OCI-LY3 (cell line): ENCODE measurements around the gene OMP.

Source experiments
- H2AFZ ChIP-seq: fragments of 200-600, 300-600 bp; shearing (Covaris generic); 2 replicates; pipeline ENCODE4 v1.6.0; 2014; ENCODE audit warnings: antibody characterized with exemption, low read depth, low read length
- H3K27ac ChIP-seq: fragments of 200-600, 300-600 bp; sonication (generic); 2 replicates; pipeline ENCODE4 v1.5.1; 2014; ENCODE audit warnings: mild to moderate bottlenecking, low read length, moderate library complexity, mixed read lengths
- H3K27me3 ChIP-seq: fragments of 200-600, 300-600 bp; sonication (generic); 2 replicates; pipeline ENCODE4 v1.6.1; 2014; ENCODE audit warnings: low read depth, low read length, mixed read lengths
- H3K36me3 ChIP-seq: fragments of 200-600, 300-600 bp; sonication (generic); replicated peaks from 2 replicates; pipeline ENCODE3; 2014; ENCODE audit warnings: low read depth, low read length, mixed read lengths
- H3K4me1 ChIP-seq: fragments of 300-600, 200-600 bp; sonication (generic); 2 replicates; pipeline ENCODE4 v1.6.1; 2014; ENCODE audit warnings: low read length, mixed read lengths
- H3K4me2 ChIP-seq: fragments of 200-600, 300-600 bp; sonication (generic); 2 replicates; pipeline ENCODE4 v1.6.1; 2014; ENCODE audit warnings: low read length, mixed read lengths
- H3K4me3 ChIP-seq: fragments of 300-600, 200-600 bp; sonication (generic); 2 replicates; pipeline ENCODE4 v1.5.1; 2014; ENCODE audit warnings: antibody characterized with exemption, mild to moderate bottlenecking, low read length, moderate library complexity
- H3K79me2 ChIP-seq: fragments of 300-600, 200-600 bp; shearing (Covaris generic); 2 replicates; pipeline ENCODE4 v1.6.1; 2014; ENCODE audit warnings: mild to moderate bottlenecking, low read length, mixed read lengths
- H3K9ac ChIP-seq: fragments of 300-600, 200-600 bp; shearing (Covaris generic); 2 replicates; pipeline ENCODE4 v1.6.0; 2014; ENCODE audit warnings: mild to moderate bottlenecking, low read length, moderate library complexity
- H3K9me3 ChIP-seq: fragments of 200-600, 300-600 bp; shearing (Covaris generic); 2 replicates; pipeline ENCODE4 v1.6.1; 2014; ENCODE audit warnings: low read length, mixed read lengths; ENCODE audit not compliant: insufficient read depth
- H4K20me1 ChIP-seq: fragments of 200-600, 300-600 bp; sonication (generic); 2 replicates; pipeline ENCODE4 v1.6.1; 2016; ENCODE audit warnings: low read length, mixed read lengths; ENCODE audit not compliant: insufficient read depth
- CTCF ChIP-seq: fragments of 200-600, 300-600 bp; sonication (generic); IDR thresholded peaks from 2 replicates; pipeline ENCODE4 v1.5.1; 2014; ENCODE audit warnings: antibody characterized with exemption, low read length, low read depth
- EZH2phosphoT487 ChIP-seq: fragments of 200-600 bp; shearing (Covaris generic); IDR thresholded peaks from 2 replicates; pipeline ENCODE4 v1.6.1; 2018; ENCODE audit warnings: antibody characterized with exemption, mixed run types, low read depth

OMP gene

GRCh38 chr11:77102246-77103210, at the start of gene OMP:
Gene OMP (plus strand): TSS chr11:77102840. CDS start chr11:77102840, 0 bp downstream.
- Histone ChIP-seq H3K9ac (no peak within 1 kb of the TSS), H3K4me2 (no peak within 1 kb of the TSS), H3K79me2 (no peaks in the 10 kb centered on the region), H3K4me1 (no peaks in the 10 kb centered on the region), H3K36me3 (no peaks in the 10 kb centered on the region), H3K9me3 (no peaks in the 10 kb centered on the region), H3K27ac (no peak within 1 kb of the TSS), H2AFZ (no peak within 1 kb of the TSS), H4K20me1 (no peaks in the 10 kb centered on the region), H3K4me3 (no peak within 1 kb of the TSS), H3K27me3 (no peaks in the 10 kb centered on the region)
- TF ChIP-seq CTCF (no peak), EZH2phosphoT487 (no peak)

GRCh38 chr11:77053217-77054015, 49.2 kb upstream of the OMP start:
- Histone ChIP-seq H3K4me1 (no peaks in the 10 kb centered on the region), H3K4me2 (no peak overlapping the region), H2AFZ (no peak overlapping the region), H3K79me2 (no peaks in the 10 kb centered on the region), H3K27ac (no peak overlapping the region), H3K4me3 (no peak overlapping the region), H4K20me1 (no peaks in the 10 kb centered on the region), H3K9ac (no peak overlapping the region), H3K36me3 (no peaks in the 10 kb centered on the region), H3K9me3 (peaks cover 25% of the 10 kb centered on the region; the same call in 1 of the 2 replicates), H3K27me3 (no peaks in the 10 kb centered on the region)
- TF ChIP-seq EZH2phosphoT487: no peak
- no peak for TF ChIP-seq CTCF

GRCh38 chr11:77054084-77054483, 48.6 kb upstream of the OMP start:
- H3K4me1 ChIP-seq: no peaks in the 10 kb centered on the region
- no peak for TF ChIP-seq EZH2phosphoT487
- no peak for TF ChIP-seq CTCF
- H3K36me3 ChIP-seq: no peaks in the 10 kb centered on the region
- no peak overlapping the region for H3K9ac ChIP-seq
- no peak overlapping the region for H3K4me2 ChIP-seq
- H3K27me3 ChIP-seq: no peaks in the 10 kb centered on the region
- H4K20me1 ChIP-seq: no peaks in the 10 kb centered on the region
- H3K9me3 ChIP-seq: peaks cover 25% of the 10 kb centered on the region; the same call in 1 of the 2 replicates
- H2AFZ ChIP-seq: no peak overlapping the region
- no peak overlapping the region for H3K27ac ChIP-seq
- no peaks in the 10 kb centered on the region for H3K79me2 ChIP-seq
- H3K4me3 ChIP-seq: no peak overlapping the region

GRCh38 chr11:77055101-77055561, 47.5 kb upstream of the OMP start:
- H2AFZ ChIP-seq: no peak overlapping the region

More at GRCh38 chr11:77055101-77055561, 47.5 kb upstream of the OMP start:
- H3K36me3 ChIP-seq: no peaks in the 10 kb centered on the region
- peaks cover 25% of the 10 kb centered on the region; the same call in 1 of the 2 replicates for H3K9me3 ChIP-seq
- no peaks in the 10 kb centered on the region for H3K4me1 ChIP-seq
- TF ChIP-seq CTCF (no peak), EZH2phosphoT487 (no peak)
- no peak overlapping the region for H3K27ac ChIP-seq
- H4K20me1 ChIP-seq: no peaks in the 10 kb centered on the region
- no peaks in the 10 kb centered on the region for H3K79me2 ChIP-seq
- peaks cover 7% of the 10 kb centered on the region for H3K27me3 ChIP-seq
- no peak overlapping the region for H3K4me2 ChIP-seq
- no peak overlapping the region for H3K4me3 ChIP-seq
- no peak overlapping the region for H3K9ac ChIP-seq
